ENCODE measurements around the gene ABCA12.

ABCA12 gene

DNA sequence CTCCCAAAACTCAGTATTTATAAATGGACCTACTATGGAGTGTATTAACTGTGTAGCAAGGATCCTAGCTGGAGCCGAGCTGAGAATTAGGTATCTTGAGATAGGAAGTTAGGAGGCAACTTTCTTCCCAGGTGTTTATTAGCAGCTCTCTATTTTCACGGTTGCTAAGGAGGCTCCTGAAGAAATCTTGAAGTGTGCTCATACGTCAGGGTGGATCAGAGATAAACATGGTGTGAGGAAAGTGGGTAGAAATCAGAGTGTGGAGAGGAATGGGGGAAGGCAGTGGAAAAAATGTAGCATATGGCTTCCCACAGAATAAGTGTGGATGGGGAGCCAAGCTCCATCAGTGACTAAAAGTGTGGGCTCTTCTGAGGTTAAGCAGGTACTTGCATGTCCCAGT lies 104.3 kb downstream of the ABCA12 start:
- no peak for DNase-seq (ENCODE audit: low read depth in 2 of 2)

DNA sequence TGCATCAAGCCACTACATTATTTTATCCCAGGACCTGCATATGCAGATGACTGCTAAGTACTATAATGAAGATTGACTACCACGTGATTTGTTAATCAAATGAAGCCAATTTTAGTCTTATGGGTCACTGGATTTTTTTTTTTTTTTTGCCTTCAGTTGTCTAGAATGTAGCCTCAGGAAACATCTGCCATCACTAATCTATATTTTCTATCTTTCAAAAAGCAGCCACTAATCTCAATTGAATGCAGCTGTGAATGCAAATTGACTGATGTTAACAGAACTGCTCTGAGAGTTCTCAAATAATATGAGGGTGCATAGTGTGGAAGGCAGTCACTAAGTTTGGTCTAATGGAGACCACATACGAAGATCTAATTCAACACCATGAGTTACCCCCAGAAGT lies 106.3 kb downstream of the ABCA12 start:
- no peak for DNase-seq (ENCODE audit: low read depth in 2 of 2)

DNA sequence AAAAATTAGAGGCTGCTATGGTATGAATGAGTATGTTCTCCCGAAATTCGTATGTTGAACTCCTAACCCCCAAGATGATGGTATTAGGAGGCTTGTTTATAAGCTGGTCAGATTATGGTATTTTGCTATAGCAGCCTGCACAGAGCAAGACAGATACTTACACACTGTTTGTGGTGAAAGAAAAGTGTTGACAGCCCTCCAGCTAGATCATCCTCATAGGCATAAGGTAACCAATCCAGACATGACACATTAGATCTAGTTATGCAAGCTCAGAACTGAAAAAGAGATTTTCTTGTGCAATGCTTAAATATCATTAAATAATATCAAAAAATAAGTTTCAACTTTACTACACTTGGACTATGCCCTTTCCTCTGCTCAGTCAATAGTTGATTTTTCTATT lies 107.1 kb downstream of the ABCA12 start:
- DNase-seq (ENCODE audit: low read depth in 2 of 2): no peak

DNA sequence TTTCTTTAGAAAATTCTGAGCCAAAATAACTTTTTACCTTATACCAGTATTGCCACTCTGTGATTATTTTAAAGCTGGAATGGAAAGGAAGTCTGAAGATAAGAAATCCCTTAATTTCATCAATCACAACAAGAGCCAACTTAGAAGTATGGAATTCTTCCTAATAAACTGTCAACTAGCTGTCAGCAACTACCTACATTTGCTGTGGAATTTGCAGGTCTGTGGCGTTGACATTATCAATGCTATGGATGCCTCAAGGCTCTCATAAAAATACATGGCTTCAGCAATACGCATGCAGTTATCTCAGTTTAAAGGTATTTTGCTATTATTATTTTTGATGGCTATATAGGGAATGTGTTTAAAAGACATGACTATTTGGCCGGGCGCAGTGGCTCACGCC lies 108.5 kb downstream of the ABCA12 start:
- DNase-seq (ENCODE audit: low read depth in 2 of 2): no peak

GRCh38 chr2:215028231-215028630 lies 110.2 kb downstream of the ABCA12 start:
- no peak for DNase-seq (ENCODE audit: low read depth in 2 of 2)

DNA sequence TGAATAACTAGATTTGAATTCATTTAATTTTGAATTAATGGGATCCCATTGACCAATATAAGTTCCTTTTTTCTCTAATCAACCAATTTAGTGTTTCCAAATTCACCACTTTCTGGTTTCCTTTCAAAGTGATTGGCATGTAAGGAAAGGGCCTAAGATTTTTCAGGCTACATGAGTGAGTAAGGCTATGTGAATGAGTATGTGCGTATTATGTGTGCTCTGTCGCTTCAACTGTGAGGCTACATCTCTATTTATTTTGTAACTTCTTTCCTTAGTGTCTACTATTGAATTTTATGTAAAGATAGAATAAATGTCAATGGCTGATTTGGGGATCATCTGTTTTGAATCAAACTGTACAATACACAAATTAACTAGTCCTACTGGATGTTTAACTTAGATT lies 110.6 kb downstream of the ABCA12 start:
- DNase-seq (ENCODE audit: low read depth in 2 of 2): no peak

DNA sequence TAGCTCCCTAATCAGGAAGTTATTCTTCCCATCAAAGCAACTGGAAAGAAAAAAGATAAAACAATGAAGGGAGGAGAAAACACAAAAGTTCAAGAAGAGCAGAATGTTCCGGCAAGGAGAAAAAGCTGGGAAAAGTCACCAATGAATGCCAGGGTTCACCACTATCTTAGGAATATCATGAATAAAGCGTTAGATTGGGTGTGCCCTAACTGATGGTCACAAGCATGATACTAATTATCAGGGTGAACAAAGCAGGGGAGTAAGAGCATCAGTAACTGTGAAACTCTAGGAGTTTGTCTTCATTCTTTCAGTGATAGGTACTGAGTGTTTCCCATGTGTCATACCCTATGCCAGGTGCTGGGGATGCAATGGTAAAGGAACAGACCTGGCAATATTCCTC lies 115.5 kb downstream of the ABCA12 start:
- no peak for DNase-seq (ENCODE audit: low read depth in 2 of 2)

DNA sequence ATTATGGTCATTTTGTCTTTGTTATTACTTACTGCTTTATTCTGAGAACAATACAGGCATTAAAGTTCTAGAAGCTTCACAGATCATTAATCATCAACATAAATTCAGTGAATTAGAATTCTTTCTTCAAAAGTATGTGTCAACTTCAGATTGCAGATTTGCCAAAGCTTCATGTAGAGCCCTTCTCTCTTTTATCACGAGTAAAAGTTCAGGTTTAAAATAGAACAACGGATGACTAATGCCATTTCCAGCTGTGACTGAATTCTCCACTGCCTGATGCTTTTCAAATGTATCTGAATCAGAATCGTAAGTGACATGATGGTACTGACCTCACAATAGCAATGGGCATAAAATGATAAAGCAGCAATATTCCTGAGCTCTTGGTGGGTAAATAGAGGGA lies 116.0 kb downstream of the ABCA12 start:
- no peak for DNase-seq (ENCODE audit: low read depth in 2 of 2)

DNA sequence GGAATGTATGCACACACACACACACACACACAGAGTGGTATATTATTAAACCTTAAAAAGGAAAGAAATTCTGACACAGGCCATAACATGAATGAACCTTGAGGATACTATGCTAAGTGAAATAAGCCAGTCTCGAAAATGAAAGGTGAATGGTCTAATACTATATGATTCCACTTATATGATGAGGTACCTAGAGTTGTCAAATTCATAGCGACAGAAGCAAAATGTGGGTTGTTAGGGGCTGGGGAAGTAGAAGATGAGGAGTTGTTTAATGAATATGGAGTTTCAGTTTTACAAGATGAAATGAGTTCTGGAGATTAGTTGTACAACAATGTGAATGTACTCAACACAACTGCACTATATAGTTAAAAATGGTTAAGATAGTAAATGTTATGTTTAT lies 118.1 kb downstream of the ABCA12 start:
- DNase-seq (ENCODE audit: low read depth in 2 of 2): no peak

DNA sequence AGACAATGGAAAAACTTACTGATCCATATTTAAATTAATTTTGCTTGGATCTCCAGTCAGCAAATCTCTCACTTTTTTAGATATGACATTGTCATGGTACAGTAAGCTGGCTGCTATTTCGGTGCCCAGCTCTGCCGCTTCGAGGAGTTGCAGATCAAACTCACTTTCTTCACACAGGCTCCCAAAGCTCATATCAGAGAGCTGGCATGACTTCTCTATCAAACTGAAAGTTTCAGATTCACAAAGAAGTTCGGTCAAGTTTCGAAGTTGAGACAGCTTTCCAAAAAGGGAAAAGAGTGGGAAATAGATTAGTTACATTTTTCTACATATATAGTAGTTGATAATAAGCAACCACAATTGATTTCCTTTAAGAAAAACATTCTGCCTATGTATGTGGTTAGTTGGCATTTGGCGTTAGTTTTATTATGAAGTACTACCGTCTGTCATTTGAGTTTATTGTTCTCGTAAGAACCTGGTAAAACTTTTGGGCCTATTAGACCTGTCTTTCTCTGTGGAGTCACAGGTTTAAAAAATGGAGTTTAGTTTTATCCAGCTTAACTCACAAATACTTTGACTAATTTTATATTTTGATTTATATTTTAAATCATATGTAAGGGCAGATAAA lies 118.8 kb downstream of the ABCA12 start:
- DNase-seq (ENCODE audit: low read depth in 2 of 2): no peak

- DNase-seq (ENCODE audit: low read depth in 2 of 2): no peak
Measured at GRCh38 chr2:215019085-215019484, 119.3 kb downstream of the ABCA12 start.

DNA sequence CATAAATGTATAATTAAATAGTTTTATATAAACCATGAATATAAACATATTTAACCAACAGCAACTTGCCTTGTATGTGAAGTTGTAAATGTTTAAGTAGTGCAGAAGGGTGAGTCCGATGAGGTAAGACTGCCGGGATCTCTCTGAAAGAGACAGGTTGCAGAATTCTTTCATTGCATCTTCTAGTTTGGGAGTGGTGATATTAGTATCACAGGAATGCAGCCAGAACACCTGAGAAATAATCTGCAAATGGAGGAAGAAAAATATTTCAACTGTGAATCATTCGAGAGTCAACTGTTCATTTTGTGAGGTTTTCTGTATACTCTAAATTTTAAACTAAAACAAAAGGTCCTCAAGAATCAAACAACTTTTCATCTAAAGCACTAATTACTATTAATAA lies 123.0 kb downstream of the ABCA12 start:
- DNase-seq (ENCODE audit: low read depth in 2 of 2): no peak

- DNase-seq (ENCODE audit: low read depth in 2 of 2): no peak
Measured at GRCh38 chr2:215010390-215010789, 128.0 kb downstream of the ABCA12 start.

GRCh38 chr2:215003001-215003400 lies 135.4 kb downstream of the ABCA12 start:
- no peak for DNase-seq (ENCODE audit: low read depth in 2 of 2)

GRCh38 chr2:215002500-215002899 lies 135.9 kb downstream of the ABCA12 start:
- DNase-seq (ENCODE audit: low read depth in 2 of 2): no peak

- no peak for DNase-seq (ENCODE audit: low read depth in 2 of 2)
Measured at GRCh38 chr2:215000721-215001120, 137.7 kb downstream of the ABCA12 start.

DNA sequence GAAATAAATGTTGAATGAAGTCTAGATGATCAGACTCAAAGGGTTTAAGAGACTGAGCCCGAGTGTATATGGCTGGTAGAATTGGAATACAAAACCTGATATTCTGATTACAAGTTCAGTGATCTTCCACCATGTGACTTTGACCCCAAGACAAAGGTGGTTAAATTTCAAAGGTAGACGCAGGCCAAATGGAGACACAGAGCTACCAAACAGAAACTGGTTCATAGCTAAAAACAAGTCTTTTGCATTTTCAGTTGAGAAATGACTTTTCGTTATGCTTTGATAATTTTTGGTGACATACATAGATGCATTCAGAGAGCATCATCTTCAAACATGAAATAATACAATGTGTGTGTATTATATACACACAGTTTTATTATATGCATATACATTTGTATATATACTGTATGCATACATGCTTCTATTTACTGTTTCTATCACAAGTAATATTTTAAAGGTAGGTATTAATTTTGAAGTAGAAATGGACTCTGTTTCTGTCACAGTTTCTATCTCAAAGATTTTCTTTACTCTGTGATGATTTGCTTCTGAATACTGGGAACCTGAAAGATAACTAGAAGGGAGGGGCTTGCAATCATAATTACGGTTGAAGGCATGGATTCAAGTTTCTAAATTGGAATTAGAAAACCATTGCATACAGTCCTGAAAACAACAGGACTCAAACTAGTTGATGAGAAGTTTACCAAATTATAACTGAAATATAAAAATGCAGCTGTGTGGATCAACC lies 142.3 kb downstream of the ABCA12 start:
- no peak for DNase-seq (ENCODE audit: low read depth in 2 of 2)

DNA sequence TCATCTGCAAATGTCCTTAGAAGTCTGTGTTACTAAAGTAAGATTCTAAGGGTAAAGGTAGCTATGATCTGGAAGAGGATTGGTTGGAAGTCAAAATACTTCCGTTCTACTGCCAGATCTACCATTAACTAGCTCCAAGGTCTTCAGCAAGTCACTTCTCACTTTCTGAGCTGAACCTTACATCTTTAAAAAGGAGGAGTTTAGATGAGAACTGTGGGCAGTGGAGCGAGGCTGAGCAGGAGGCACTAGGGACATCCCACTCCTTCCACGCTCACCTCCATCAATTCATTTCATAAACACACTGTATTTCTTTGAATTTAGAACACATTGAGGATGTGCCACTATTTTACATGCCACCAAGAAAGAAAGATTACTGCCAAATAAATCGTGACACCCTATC lies 143.0 kb downstream of the ABCA12 start:
- DNase-seq (ENCODE audit: low read depth in 2 of 2): no peak

DNA sequence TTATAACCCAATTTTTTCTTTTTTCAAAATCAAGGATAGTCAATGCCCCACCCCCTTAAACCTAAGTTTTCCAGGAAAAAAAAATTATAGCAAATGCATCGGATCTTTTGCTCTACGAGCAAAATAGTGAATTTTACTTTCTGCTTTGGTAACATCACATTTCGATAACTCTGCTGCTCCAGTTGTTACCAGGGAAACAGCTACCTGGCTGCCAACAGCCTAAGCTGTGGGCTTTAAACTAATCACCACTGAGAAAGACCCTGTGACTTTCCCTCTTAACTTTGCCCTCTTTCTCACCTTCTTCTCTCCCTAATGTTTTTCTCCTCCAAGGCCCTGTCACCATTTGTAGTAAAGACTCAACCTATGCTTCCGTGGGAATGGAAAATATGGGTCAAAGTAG lies 145.5 kb downstream of the ABCA12 start:
- DNase-seq (ENCODE audit: low read depth in 2 of 2): no peak

- DNase-seq (ENCODE audit: low read depth in 2 of 2): no peak
Measured at GRCh38 chr2:214989187-214989586, 149.2 kb downstream of the ABCA12 start.

- DNase-seq (ENCODE audit: low read depth in 2 of 2): no peak
Measured at GRCh38 chr2:214987261-214987660, 151.2 kb downstream of the ABCA12 start.

DNA sequence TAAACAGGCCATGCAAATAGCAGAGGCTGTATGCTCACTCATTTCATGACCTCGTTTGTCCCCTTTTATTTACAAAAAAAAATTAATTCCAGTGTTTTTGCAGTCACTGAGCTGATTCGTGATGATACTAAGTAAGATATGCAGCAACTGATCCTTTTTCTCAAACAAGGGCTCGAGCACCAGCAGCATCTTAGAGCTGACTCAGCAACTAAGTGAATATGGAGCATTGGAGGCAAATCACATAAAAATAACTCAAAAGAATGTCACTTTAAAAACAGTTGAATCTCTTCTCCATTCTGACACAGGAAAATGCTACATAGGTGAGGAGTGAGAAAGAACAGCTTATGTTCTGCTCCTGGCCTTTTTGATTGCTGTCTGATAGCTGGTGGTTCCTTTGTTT lies 152.8 kb downstream of the ABCA12 start:
- DNase-seq (ENCODE audit: low read depth in 2 of 2): no peak

- no peak for DNase-seq (ENCODE audit: low read depth in 2 of 2)
Measured at GRCh38 chr2:214966420-214966819, 172.0 kb downstream of the ABCA12 start.

GRCh38 chr2:214960677-214961076 lies 177.7 kb downstream of the ABCA12 start:
- DNase-seq (ENCODE audit: low read depth in 2 of 2): no peak
